PC-3 (cell line): ENCODE results near the gene PCDHA5.

ENCODE experiments used
- EZH2 ChIP-seq: fragments of 300-600 bp; sonication (generic); IDR thresholded peaks from one replicate; pipeline ENCODE4 v1.6.1; 2017; ENCODE audit warnings: antibody characterized with exemption, mild to moderate bottlenecking, low read length; ENCODE audit not compliant: unreplicated experiment
- TF ChIP-seq, protein P1 (sequence below): fragments of 300-600 bp; sonication (generic); conservative IDR thresholded peaks from 2 replicates; pipeline ENCODE4 v1.5.1; 2017; ENCODE audit warnings: antibody characterized with exemption, low read depth, mild to moderate bottlenecking, low read length

DNA sequence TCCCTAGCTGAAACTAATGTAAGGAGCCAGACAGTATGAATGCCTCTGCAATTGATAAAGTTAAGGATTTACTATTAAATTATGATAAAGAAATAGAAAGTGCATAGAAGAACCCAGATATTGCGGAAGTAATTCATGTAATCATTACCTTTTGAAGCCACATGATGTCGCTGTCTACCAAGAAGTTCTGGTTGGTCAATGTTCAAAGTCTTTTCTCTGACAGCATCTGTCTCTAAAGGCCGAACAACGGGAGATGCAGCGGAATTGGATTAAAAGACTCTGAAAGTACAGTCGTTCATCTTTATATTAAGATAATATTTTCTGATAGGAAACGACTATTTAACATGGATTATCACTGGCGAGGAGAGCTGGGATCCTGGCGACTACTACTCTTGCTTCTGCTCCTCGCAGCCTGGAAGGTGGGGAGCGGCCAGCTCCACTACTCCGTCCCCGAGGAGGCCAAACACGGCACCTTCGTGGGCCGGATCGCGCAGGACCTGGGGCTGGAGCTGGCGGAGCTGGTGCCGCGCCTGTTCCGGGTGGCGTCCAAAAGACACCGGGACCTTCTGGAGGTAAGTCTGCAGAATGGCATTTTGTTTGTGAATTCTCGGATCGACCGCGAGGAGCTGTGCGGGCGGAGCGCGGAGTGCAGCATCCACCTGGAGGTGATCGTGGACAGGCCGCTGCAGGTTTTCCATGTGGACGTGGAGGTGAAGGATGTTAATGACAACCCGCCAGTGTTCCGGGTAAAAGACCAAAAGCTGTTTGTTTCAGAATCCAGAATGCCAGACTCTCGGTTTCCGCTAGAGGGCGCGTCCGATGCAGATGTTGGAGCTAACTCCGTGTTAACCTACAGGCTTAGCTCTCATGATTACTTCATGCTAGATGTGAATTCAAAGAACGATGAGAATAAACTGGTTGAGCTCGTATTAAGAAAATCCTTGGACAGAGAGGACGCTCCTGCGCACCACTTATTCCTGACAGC, 19.9 kb downstream of the PCDHA5 start, which contains the start of gene PCDHA8:
- TF ChIP-seq, protein P1, sequence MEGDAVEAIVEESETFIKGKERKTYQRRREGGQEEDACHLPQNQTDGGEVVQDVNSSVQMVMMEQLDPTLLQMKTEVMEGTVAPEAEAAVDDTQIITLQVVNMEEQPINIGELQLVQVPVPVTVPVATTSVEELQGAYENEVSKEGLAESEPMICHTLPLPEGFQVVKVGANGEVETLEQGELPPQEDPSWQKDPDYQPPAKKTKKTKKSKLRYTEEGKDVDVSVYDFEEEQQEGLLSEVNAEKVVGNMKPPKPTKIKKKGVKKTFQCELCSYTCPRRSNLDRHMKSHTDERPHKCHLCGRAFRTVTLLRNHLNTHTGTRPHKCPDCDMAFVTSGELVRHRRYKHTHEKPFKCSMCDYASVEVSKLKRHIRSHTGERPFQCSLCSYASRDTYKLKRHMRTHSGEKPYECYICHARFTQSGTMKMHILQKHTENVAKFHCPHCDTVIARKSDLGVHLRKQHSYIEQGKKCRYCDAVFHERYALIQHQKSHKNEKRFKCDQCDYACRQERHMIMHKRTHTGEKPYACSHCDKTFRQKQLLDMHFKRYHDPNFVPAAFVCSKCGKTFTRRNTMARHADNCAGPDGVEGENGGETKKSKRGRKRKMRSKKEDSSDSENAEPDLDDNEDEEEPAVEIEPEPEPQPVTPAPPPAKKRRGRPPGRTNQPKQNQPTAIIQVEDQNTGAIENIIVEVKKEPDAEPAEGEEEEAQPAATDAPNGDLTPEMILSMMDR = peak; percentile 69
- no peak for TF ChIP-seq EZH2
